GM18499 (cell line): ENCODE measurements around the gene FIGLA.
"Not testable (repeated sequence)": the region's sequence is repeated elsewhere in the genome, so short reads cannot be mapped to it uniquely, and the experiment has no call there.

ENCODE experiments used
- ATAC-seq: cut with Tn5 transposase; IDR thresholded peaks from one replicate; pipeline ENCODE4 v1.9.1; 2021; ENCODE audit warnings: moderate number of reproducible peaks; ENCODE audit not compliant: insufficient read depth, unreplicated experiment

Gene FIGLA

GRCh38 chr2:70748002-70748784, 42.2 kb downstream of the FIGLA start:
- ATAC-seq, result no peak

GRCh38 chr2:70747284-70747683, 43.2 kb downstream of the FIGLA start:
- ATAC-seq, result no peak

GRCh38 chr2:70746094-70746974, 44.1 kb downstream of the FIGLA start:
- ATAC-seq, result no peak

GRCh38 chr2:70745276-70745825, 45.1 kb downstream of the FIGLA start:
- no peak for ATAC-seq

GRCh38 chr2:70744397-70744796, 46.0 kb downstream of the FIGLA start:
- ATAC-seq, result no peak

DNA sequence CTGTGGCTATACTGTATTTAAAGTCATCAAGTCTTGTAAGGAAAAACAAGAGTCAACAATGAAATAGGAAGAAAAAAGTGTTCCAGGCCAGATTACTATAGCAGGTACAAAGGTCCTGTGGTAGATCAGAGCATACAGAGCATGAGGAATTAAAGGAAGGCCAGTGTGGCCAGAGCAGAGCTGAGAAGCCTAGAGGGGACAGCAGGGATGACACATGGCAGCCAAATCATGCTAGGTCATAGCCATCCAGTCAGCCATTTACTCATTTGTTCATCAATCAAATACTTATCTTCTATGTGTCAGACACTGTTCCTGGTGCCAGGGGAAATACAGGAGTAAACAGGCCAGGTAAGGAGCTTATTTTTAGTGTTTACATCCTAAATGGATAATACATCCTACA, 46.8 kb downstream of the FIGLA start:
- no peak for ATAC-seq

DNA sequence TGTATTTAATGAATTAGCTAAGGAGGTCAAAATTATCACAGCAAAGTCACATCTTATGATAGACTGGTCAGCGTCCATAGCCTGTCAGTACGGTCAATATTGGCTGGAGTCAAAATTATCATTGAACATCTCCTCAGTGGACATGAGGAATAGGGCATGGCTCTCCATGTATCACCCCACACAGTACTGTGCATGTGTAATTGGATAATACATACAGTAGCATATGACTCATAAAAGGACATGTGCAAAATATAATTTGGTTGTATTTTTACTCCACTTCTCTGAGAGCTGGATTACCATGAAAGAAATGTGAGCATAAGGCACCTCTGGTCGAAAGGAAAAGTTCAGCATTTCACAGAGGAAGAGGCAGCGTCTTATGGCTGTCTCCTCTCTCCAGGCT, 47.4 kb downstream of the FIGLA start:
- ATAC-seq, result no peak

GRCh38 chr2:70739492-70739891, 51.0 kb downstream of the FIGLA start:
- not testable (repeated sequence) for ATAC-seq

DNA sequence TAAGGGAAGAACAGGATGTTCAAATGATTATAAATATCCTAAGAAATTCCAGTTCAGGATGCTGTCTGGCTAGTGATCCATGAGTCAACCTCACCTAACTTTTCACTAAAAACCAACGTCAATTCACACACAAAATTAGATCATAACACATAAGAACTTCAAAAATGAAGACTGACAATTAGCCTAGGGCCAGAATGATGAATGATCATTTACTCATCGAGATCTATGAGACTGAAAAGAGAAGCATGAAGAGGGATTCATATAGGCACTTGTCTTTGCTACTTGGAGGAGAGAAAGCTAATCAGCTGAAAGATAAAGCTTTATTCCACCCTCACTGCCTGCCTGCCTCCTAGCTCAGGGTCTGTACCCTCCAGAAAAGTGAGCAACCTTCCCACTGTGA, 52.3 kb downstream of the FIGLA start:
- no peak for ATAC-seq

- ATAC-seq, result no peak
Observed at GRCh38 chr2:70735071-70735470, 55.4 kb downstream of the FIGLA start.

DNA sequence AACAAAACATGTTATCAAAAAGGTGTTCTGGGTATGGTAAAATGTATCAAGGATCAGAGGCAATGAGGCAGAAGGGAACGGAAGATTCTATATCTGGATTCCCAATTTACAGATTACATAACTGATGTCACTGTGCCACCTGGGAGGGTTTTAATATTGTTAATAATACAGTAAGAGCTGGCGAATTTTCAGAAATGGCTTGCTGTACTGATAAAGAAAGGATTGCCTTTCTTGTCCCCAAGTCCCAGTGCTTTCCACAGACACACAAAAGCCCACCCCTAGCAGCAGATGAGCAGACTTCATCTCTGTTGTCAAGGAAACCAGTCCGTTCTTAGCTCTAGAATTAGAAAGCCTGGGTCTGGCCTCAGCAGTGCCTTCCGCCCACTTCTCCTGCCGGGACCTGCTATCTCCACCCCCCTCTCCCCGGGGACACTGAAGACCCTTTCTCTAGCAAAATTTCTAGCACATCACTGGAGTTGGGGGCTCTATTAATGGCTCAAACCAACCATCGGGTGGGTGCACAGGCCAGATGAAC, 56.7 kb downstream of the FIGLA start:
- no peak for ATAC-seq

DNA sequence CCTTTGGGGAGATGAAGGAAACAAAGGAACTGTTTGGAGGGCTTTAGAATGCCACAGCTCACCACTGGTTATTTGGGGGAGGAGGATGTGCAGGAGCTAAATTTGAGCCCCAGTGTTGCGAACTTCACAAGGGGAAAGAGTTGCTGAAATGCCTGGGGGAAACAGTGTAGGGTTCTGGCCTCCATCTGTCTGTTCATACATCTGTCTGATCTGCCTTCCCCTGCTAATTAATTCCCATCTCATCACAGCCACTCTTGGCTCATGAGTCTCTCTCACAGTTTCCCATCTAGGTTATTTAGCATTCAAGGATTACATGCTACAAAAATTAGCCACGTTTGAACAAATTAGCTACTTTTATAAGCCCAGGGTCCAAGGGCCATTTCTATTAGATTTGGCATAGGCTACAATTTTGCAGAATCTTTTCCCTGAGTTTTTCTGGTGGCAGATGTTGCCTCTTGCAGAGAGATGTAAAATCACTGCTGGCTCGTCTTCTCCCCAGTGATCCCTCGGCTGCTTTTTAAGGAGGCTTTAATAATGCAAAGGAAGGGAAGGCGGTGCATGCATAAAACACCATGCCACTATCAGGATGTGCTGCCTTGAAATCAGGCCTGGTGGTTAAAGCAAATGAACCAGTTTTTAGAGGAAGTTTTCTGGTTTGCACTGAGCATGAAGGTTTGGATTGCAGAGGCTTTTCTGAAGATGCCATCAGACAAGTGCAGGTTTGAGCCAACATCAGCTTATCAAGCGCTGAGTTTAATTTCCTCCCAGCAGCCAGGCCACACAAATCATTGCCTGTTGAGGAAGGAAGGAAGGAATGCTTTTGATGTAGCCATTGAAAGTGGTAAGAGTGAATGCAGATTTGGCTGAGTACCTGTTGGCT, 57.4 kb downstream of the FIGLA start:
- no peak for ATAC-seq

- no peak for ATAC-seq
Observed at GRCh38 chr2:70730730-70731129, 59.7 kb downstream of the FIGLA start.

- no peak for ATAC-seq
Observed at GRCh38 chr2:70729647-70730046, 60.8 kb downstream of the FIGLA start.

GRCh38 chr2:70728128-70728527, 62.3 kb downstream of the FIGLA start:
- no peak for ATAC-seq
